ENCODE results near the gene CRIP2.

- TF ChIP-seq CTCF (IDR thresholded peaks at IDR 0.05) (no peak), POLR2A (IDR thresholded peaks at IDR 0.05) (no peak)
These were observed 14.5 kb upstream of the CRIP2 start for GRCh38 chr14:105460116-105460515.
